ENCODE results near the gene NOB1. TPM values are rescaled to one million over a fixed set of nuclear protein-coding genes. Genes with fewer than 3 reads are reported as not detected.
"Not testable (repeated sequence)": the region's sequence is repeated elsewhere in the genome, so short reads cannot be mapped to it uniquely, and the experiment has no call there.

Gene NOB1
- total RNA-seq, 2 experiments from 2014 or later: 54.5 to 59.0 TPM

GRCh38 chr16:69747115-69747514 is 7.6 kb downstream of the NOB1 start:
- H3K4me3 Mint-ChIP-seq: no peak overlapping the region
- peaks cover 3% of the 10 kb centered on the region for H3K4me1 Mint-ChIP-seq
- peaks cover 39% of the 10 kb centered on the region for H3K36me3 Mint-ChIP-seq
- POLR2A ChIA-PET: no interaction called here
- no peaks in the 10 kb centered on the region for H3K9me3 Mint-ChIP-seq
- no peak for DNase-seq
- no peak overlapping the region for H3K27ac Mint-ChIP-seq
- ATAC-seq (ENCODE audit: low read depth): no peak
- H3K27me3 Mint-ChIP-seq: no peaks in the 10 kb centered on the region

DNA sequence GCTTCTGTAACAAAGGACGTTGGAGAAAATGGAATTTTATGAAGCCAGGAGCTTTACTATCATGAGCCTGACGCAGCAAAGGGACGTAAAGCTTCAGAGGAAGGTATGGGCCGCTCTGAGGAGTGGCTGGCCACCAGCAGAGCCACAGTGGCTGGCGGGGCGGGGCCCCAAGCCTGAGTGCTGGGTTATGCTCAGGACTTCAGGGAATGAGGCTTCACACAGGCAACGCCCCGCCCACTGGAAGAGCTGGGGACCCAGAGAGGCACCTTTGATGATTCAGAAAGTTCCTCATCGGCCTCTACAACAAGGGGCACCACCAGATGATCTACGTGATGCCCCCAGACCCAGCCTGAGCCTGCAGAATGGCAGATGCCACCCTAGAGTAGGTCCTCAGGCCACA is 8.8 kb downstream of the NOB1 start:
- H3K9me3 Mint-ChIP-seq: no peaks in the 10 kb centered on the region
- H3K27me3 Mint-ChIP-seq: no peaks in the 10 kb centered on the region
- H3K4me3 Mint-ChIP-seq: no peak overlapping the region
- H3K36me3 Mint-ChIP-seq: peaks cover 35% of the 10 kb centered on the region
- no peak overlapping the region for H3K27ac Mint-ChIP-seq
- H3K4me1 Mint-ChIP-seq: no peaks in the 10 kb centered on the region
- ATAC-seq (ENCODE audit: low read depth): no peak
- POLR2A ChIA-PET: no interaction called here
- no peak for DNase-seq

DNA sequence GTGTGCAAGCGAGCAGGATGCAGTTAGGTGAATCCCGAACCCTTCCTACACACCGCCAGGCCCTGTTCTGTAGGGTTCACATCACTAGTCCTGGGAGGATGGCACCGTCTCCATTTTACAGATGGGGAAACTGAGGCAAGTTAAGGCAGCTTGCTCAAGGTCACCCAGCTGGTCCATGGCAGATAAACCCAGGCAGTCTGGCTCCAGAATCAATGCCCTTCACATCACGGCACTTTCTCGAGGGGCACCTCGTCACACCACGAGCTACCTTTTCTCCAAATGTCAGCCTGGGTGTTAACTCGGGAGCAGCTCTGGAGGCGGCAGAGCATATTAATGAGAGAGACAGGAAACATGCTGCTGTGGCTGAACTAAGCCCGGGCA is 9.5 kb downstream of the NOB1 start:
- ATAC-seq (ENCODE audit: low read depth) (no peak), DNase-seq (no peak)
- Mint-ChIP-seq H3K27ac (no peak overlapping the region), H3K27me3 (no peaks in the 10 kb centered on the region), H3K4me3 (no peak overlapping the region), H3K4me1 (no peaks in the 10 kb centered on the region), H3K36me3 (peaks cover 33% of the 10 kb centered on the region), H3K9me3 (no peaks in the 10 kb centered on the region)
- POLR2A ChIA-PET: no interaction called here

- ATAC-seq (ENCODE audit: low read depth) (no peak), DNase-seq (no peak)
- POLR2A ChIA-PET: no interaction called here
- no peaks in the 10 kb centered on the region for H3K27me3 Mint-ChIP-seq
- H3K36me3 Mint-ChIP-seq: peaks cover 35% of the 10 kb centered on the region
- H3K9me3 Mint-ChIP-seq: no peaks in the 10 kb centered on the region
- H3K4me3 Mint-ChIP-seq: no peak overlapping the region
- H3K27ac Mint-ChIP-seq: no peak overlapping the region
- no peaks in the 10 kb centered on the region for H3K4me1 Mint-ChIP-seq
Observed at GRCh38 chr16:69744363-69745231, 10.1 kb downstream of the NOB1 start.

- H3K9me3 Mint-ChIP-seq: no peaks in the 10 kb centered on the region
- no peaks in the 10 kb centered on the region for H3K27me3 Mint-ChIP-seq
- H3K27ac Mint-ChIP-seq: no peak overlapping the region
- POLR2A ChIA-PET: interaction anchor here (1.0 kb wide), 1 partner anchor 12 kb away, joined by 4 read pairs; the partner anchor contains the start of gene NOB1
- peaks cover 24% of the 10 kb centered on the region for H3K36me3 Mint-ChIP-seq
- no peak for DNase-seq
- no peak overlapping the region for H3K4me3 Mint-ChIP-seq
- no peak for ATAC-seq (ENCODE audit: low read depth)
- H3K4me1 Mint-ChIP-seq: no peaks in the 10 kb centered on the region
Observed at GRCh38 chr16:69741951-69742904, 12.5 kb downstream of the NOB1 start.

- DNase-seq: no peak
- Mint-ChIP-seq H3K9me3 (no peaks in the 10 kb centered on the region), H3K36me3 (peaks cover 23% of the 10 kb centered on the region), H3K4me1 (no peaks in the 10 kb centered on the region), H3K27ac (no peak overlapping the region), H3K27me3 (no peaks in the 10 kb centered on the region), H3K4me3 (no peak overlapping the region)
- POLR2A ChIA-PET: interaction anchor here (0.9 kb wide), 1 partner anchor 15 kb away, joined by 4 read pairs; the partner anchor contains the start of gene NQO1
- no peak for ATAC-seq (ENCODE audit: low read depth)
Observed at GRCh38 chr16:69741519-69741918, 13.2 kb downstream of the NOB1 start.

DNA sequence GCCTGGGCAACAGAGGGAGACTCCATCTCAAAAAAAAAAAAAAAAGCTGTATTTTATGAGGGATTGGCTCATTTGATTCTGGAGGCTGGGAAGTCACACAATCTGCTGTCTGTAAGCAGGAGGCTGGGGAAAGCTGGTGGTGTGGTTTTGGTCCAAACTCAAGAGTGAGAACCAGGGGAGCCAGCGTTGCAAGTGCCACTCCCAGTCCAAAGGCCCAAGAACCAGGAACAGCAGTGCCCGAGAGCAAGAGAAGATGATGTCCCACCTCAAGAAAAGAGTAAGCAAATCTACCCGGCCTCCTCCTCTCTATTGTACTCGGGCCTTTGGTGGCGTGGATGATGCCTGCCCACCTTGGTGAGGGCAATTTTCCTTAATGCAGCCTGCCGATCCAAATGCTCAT is 22.6 kb downstream of the NOB1 start:
- ATAC-seq (ENCODE audit: low read depth) (no peak), DNase-seq (no peak)
- POLR2A ChIA-PET: interaction anchor here (0.7 kb wide), 1 partner anchor 110 kb away, joined by 6 read pairs; no protein-coding TSS in a partner anchor
- Mint-ChIP-seq H3K9me3 (no peaks in the 10 kb centered on the region), H3K27ac (no peak overlapping the region), H3K4me1 (peaks cover 9% of the 10 kb centered on the region), H3K36me3 (no peaks in the 10 kb centered on the region), H3K27me3 (no peaks in the 10 kb centered on the region), H3K4me3 (no peak overlapping the region)

GRCh38 chr16:69731280-69731679 is 23.4 kb downstream of the NOB1 start:
- H3K27ac Mint-ChIP-seq; POLR2A ChIA-PET; ATAC-seq (ENCODE audit: low read depth); H3K36me3 Mint-ChIP-seq; DNase-seq; H3K4me3 Mint-ChIP-seq; H3K27me3 Mint-ChIP-seq; H3K9me3 Mint-ChIP-seq: not testable (repeated sequence)
- peaks cover 17% of the 10 kb centered on the region for H3K4me1 Mint-ChIP-seq

GRCh38 chr16:69729030-69729429 is 25.7 kb downstream of the NOB1 start:
- not testable (repeated sequence) for H3K27ac Mint-ChIP-seq; H3K9me3 Mint-ChIP-seq; H3K27me3 Mint-ChIP-seq; DNase-seq; ATAC-seq (ENCODE audit: low read depth); H3K4me3 Mint-ChIP-seq; H3K36me3 Mint-ChIP-seq
- POLR2A ChIA-PET: interaction anchor here (1.1 kb wide), 1 partner anchor 33 kb away, joined by 3 read pairs; no protein-coding TSS in a partner anchor
- H3K4me1 Mint-ChIP-seq: peaks cover 26% of the 10 kb centered on the region

GRCh38 chr16:69727916-69728270 is 26.8 kb downstream of the NOB1 start:
- no peaks in the 10 kb centered on the region for H3K36me3 Mint-ChIP-seq
- H3K27ac Mint-ChIP-seq: no peak overlapping the region
- H3K4me3 Mint-ChIP-seq: peak overlapping the region; percentile 47
- no peaks in the 10 kb centered on the region for H3K9me3 Mint-ChIP-seq
- peaks cover 29% of the 10 kb centered on the region for H3K4me1 Mint-ChIP-seq
- H3K27me3 Mint-ChIP-seq: no peaks in the 10 kb centered on the region
- POLR2A ChIA-PET: interaction anchor here (1.1 to 4.3 kb wide), 2 partner anchors 26 to 34 kb away, joined by 3 to 50 read pairs; partner anchors contain the start of gene NOB1
- no peak for DNase-seq
- no peak for ATAC-seq (ENCODE audit: low read depth)

DNA sequence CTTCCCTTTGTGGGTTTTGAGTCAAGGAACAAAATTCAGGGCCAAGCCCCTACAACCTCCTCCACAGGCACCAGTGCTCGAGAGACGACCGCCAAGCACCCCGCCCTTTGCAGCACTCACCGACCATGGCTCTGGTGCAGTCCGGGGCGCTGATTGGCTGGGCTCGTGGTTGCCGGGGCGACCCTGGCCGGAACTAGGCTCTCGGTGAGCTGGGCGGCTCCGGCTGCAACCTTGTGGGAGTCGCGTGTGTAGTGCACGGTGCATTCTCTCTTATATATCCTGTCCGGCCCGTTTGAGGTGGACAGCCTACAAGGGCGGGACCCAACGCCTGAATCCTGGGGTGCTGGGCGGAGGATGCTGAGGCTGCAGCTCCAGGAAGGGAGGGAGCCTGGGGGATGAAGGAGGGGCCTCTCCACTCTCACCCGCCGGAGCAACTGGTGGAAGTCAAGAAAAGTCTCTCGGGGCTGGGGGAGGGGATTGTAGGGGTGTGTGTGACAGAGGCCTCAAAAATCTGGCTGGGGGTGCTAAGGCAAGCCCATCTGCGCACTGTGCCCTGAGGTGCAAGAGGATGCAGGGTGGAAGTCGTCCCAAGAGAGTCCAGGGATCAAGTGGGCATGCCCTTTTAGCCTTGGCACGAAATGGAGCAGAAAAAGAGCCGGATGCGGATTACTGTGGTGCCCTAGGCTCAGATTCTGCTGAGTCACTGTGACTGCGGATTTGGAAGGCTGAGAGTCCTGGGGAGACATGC is 28.2 kb downstream of the NOB1 start, which contains the start of gene NQO1:
NQO1 (minus strand) TSS at position 248 of the 748 bp plus-strand sequence; CDS start at position 127, 121 bp downstream.
- H3K4me3 Mint-ChIP-seq: peak within 1 kb of the TSS; percentile 96
- no peaks in the 10 kb centered on the region for H3K36me3 Mint-ChIP-seq
- ATAC-seq (ENCODE audit: low read depth) (peak; percentile 99), DNase-seq (peak; percentile 91)
- H3K9me3 Mint-ChIP-seq: no peaks in the 10 kb centered on the region
- H3K27ac Mint-ChIP-seq: peak within 1 kb of the TSS; percentile 92
- H3K4me1 Mint-ChIP-seq: peaks cover 29% of the 10 kb centered on the region
- POLR2A ChIA-PET: interaction anchor here (0.5 to 4.3 kb wide), 4 partner anchors 15 to 259 kb away, joined by 4 to 50 read pairs (median 12); partner anchors contain the start of genes NOB1 and WWP2
- H3K27me3 Mint-ChIP-seq: no peaks in the 10 kb centered on the region

DNA sequence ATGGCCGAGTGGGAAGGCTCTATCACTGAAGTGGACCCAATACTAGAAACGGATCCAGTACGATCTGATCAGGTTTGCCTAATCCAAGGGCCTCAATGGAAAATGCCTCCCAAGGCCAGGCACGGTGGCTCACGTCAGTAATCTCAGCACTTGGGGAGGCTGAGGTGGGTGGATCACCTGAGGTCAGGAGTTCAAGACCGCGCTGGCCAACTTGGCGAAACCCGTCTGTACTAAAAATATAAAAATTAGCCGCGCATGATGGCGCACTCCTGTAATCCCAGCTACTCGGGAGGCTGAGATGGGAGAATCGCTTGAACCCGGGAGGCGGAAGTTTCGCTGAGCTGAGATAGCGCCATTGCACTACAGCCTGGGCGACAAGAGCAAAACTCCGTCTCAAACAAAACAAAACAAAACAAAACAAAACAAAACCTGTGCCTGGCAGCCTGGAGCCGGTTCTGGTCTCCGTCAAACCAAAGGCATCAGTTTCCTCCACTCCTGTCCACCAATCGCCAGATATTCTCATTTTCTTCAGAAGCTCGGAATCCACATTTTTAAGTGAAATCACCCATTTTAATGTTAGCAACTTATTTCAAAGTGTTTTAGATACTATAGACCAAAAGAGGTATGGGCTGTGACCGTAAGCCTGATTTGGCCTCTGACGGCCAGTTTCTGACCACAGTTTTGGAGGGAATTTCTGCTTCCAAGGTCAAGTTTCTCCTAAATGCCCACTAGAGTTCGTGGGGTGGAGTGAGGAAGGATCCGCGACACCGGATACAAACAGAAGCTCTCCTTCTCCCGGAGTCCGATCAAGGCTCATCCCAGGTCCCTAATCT is 29.0 kb downstream of the NOB1 start:
- Mint-ChIP-seq H3K4me3 (peak overlapping the region; percentile 96), H3K27me3 (no peaks in the 10 kb centered on the region), H3K36me3 (no peaks in the 10 kb centered on the region), H3K4me1 (peaks cover 29% of the 10 kb centered on the region), H3K27ac (peak overlapping the region; percentile 92), H3K9me3 (no peaks in the 10 kb centered on the region)
- POLR2A ChIA-PET: interaction anchor here (1.6 to 4.3 kb wide), 3 partner anchors 15 to 37 kb away, joined by 4 to 50 read pairs (median 20); partner anchors contain the start of genes NOB1 and WWP2
- ATAC-seq (ENCODE audit: low read depth) (no peak), DNase-seq (no peak)

Data from activated naive CD8-positive, alpha-beta T cell treated with anti-CD3 and anti-CD28 coated beads, Interleukin-2, amount 10 ng/mL, durations not matched to agents 7 days and 5 days (primary cell).